ENCODE data around the gene ZNF614.
"Not testable (repeated sequence)": the region's sequence is repeated elsewhere in the genome, so short reads cannot be mapped to it uniquely, and the experiment has no call there.

The ZNF614 gene

DNA sequence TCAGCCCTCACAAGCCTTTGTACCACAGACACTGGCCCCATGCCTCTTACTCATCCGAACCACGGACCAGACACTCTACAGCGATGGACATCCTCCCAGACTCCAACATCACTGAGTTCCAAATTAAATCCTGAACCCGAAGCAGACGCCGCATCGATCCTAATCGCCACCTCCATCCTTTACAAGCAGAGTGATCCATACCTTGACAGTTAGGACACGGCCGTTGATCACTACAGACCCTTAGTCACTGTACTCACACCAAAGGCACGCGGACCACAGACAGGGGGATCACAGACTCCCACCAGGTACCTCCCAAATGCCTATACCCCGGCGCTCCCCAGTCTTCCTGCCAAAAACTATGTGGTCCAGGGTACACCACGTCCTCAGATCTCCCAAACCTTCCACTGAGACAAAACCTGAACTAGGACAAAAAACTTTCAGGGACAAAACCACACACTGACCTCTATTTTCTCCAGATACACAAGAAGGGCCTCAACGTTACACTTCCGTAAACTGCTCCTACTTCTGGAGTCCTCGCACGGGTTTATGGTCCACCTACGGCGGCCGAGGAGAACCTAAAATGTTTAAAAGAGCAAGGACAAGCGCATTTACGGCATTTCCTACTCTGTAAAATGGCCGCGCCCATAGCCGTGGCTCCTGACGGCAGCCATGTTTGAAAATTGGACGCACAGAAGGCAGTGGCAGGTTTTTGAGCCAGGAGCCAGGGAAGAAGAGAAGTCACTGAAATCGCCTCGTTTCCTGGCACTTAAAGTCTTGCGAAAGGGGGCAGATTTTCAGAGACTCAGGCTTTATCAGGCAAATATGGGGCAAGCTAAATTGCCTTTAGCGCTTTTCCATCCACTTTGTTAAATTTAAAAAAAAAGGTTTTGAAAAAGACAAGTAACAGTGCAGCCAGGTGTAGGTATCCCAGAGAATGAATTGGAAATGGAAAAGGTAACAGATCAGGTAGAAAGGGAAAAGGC, 41.6 kb downstream of the ZNF614 start, which contains the start of gene ZNF350:
TSS of gene ZNF350 (minus strand) at position 532 of the 983 bp plus-strand sequence. CDS start 12,480 bp downstream, outside the sequence.
- DNase-seq (ENCODE audit: low read depth): peak; percentile 94

DNA sequence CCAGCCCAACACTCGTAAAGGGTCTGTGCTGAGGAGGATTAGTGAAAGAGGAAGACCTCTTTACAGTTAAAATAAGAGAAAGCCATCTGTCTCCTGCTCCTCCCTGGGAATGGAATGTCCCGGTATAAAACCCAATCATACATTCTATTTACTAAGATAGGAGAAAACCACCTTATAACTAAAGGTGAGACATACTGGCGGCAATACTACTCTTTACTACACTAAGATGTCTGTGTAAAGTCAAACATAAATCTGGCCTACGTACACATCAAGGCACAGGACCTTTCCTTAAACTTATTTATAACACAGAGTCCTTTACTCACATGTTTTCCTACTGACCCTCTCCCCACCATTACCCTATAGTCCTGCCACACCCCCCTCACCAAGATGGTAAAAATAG, 44.8 kb downstream of the ZNF614 start:
- no peak for DNase-seq (ENCODE audit: low read depth)

DNA sequence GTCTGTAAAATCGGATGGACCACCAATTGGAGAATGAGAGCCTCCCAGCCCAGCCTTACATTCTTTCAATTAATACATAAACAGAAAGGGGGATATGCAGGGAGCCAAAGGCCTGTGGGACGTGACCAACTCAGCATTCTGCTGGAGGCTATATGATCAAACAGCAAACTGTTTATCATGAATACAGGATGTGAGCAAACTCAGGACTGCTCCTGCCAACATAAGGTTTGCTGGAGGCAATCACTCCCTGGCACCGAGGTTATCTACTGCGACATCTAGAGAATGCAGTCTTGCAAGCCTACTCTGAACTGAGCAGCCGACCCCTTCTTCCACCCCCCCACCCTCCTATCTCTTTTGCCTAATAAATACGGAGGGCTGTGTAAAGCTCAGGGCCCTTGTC, 47.3 kb downstream of the ZNF614 start:
- DNase-seq (ENCODE audit: low read depth): not testable (repeated sequence)

DNA sequence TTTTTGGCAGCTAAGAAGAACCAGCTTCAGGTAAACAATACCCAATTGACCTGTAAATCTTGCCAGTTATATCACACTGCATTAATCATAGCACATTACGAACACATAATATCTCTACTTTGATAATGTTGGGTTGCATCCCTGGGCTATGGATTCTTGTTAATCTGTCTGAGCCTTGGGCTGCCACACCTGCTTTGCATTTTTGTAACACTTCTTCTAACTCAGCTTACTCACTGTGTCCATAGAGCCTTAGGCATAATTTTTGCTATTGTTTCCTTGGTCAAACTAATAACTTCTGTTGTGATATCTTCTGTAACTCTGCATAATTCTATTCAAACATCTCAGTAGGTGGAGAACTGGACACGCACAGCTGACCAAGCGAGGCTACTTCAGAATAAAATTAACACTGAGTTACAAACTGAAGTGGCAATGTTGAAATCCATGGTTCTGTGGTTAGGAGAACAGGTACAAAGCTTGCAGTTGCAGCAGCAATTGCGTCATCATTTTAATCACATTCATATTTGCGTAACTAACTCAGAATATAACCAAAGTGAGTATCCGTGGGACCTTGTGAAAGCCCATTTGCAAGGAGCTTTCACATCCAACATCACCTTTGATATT, 48.0 kb downstream of the ZNF614 start:
- no peak for DNase-seq (ENCODE audit: low read depth)

DNA sequence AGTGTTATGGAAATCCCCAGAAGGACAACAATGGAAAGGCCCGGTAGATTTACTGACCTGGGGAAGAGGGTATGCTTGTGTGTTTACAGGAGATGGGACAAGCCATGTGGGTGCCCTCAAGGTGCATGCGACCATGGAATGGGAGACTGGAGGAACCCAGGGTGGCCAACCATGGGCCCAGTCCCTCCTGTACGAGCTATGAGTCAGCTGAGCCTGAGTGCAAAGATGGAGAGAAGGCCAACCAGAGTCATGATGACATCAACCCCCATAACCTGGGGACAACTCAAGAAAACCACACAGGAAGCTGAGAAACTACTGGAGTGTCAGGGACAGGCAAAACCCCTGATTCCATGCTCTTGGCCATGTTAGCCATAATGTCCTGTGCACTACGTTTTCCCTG, 49.3 kb downstream of the ZNF614 start:
- no peak for DNase-seq (ENCODE audit: low read depth)

DNA sequence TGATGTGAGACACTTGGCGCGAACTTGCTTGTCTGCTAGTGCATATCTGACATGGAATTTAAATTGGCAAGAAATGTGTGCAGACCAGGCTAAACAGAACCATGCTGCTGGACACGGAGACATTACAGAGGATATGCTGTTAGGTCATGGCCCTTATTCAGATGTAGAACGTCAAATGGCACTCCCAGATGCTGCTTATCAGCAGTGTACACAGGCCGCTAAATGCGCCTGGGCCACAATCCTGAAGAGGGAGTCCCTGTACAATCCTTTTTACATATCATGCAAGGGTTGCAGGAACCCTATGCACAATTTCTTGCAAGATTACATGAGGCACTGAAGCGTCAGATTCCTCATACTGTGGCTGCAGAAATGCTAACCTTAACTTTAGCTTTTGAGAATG, 50.8 kb downstream of the ZNF614 start:
- no peak for DNase-seq (ENCODE audit: low read depth)

DNA sequence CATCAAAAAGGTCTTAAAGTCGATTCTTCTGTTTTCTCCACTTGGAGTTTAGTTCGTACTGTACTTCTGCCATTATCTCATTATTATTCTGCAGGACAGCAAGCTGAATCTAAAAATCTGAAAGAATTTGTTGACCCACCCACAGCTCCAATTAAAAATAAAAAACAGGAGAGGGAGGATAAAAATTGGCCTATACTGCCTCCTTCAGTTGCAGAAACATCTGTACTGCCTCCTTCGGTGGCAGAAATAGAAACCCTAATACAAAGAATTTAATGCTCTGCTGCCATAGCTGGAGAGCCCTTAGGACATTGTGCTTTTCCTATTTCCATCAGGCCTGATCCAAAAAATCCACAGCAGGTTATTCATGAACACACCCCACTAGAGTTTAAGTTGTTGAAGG, 51.3 kb downstream of the ZNF614 start:
- no peak for DNase-seq (ENCODE audit: low read depth)

DNA sequence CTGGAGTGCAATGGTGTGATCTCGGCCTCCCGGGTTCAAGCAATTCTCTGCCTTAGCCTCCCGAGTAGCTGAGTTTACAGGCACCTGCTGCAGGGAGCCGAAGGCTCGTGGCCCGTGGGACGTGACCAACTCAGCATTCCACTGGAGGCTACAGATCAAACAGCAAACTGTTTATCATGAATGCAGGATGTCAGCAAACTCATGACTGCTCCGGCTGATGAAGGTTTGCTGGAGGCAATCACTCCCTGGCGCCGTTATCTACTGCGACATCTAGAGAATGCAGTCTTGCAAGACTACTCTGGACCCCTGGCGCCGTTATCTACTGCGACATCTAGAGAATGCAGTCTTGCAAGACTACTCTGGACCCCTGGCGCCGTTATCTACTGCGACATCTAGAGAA, 52.4 kb downstream of the ZNF614 start:
- DNase-seq (ENCODE audit: low read depth): not testable (repeated sequence)

DNA sequence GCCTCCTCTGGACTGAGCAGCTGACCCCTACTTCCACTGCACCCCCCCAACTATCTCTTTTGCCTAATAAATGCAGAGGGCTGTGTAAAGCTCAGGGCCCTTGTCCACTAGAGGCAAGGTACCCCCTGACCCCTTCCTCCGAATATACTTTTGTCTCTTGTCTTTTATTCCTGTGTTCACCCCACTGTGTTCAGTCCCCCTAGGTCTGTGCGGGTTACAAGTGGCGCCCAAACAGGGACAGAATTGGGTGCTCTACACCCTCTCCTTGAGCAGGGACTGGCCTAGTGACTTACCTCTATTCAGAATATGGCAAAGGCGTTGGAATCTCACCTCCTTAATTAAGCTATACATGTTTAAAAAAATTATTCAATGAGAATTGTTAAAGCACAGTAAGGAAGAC, 56.6 kb downstream of the ZNF614 start:
- DNase-seq (ENCODE audit: low read depth): peak; percentile 17

DNA sequence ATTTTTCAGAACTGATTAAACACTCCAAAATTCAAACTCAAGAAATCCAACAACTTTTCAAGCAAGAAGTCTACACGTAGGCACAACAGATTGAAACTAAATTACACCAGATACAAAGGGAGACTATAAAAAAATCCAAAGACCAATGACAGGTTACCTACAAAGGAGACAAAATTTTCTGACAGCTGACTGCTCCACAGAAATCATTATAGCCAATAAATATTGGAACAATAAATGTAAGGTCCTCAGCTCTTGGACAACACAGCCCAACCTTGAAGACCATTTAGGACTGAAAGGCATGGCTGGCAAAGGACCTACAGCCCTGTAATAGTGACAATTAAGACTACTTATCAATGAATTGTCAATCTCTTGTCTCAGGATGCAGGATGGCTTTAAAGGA, 57.5 kb downstream of the ZNF614 start:
- DNase-seq (ENCODE audit: low read depth): no peak

DNA sequence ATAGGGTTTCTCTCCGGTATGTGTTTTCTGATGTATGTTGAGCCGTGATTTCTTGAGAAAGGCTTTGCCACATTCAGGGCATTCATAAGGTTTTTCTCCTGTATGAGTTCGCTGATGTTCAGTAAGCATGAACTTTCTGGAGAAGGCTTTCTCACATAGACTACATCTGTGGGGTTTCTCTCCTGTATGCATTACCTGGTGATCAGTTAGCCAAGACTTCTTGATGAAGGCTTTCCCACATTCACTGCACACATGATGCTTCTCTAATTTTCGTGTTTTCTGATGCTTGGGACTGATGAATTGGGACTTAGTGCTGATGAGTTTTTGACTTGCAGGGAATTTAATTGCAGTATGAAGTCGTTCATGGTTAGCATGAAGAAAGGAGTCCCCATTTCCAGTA, 62.6 kb downstream of the ZNF614 start:
- no peak for DNase-seq (ENCODE audit: low read depth)

Data from EH (cell line).